Activated CD4-positive, alpha-beta T cell treated with anti-CD3 and anti-CD28 coated beads for 36 hours (primary cell): ENCODE results near the gene KCNAB1. TPM values are rescaled to one million over a fixed set of nuclear protein-coding genes. Genes with fewer than 3 reads are reported as not detected.

Experiments used
- ATAC-seq: fragments of 200-7000 bp; cut with Tn5 transposase; one replicate; pipeline ENCODE4 v1.10.0; 2021; ENCODE audit warnings: mild to moderate bottlenecking, moderate library complexity
- CTCF ChIA-PET: fragments of 350-600 bp; sonication (Branson Sonifier 250); formaldehyde crosslinking; loops from one replicate; lab custom pipeline; 2021; ENCODE audit warnings: antibody characterized with exemption; lab: Charles Lee
- POLR2A ChIA-PET: fragments of 350-600 bp; sonication (Branson Sonifier 250); formaldehyde crosslinking; loops from one replicate; lab custom pipeline; 2021; ENCODE audit warnings: antibody characterized with exemption, inconsistent platforms; lab: Charles Lee
- DNase-seq: peaks from one replicate; pipeline ENCODE4 v3.0.0-alpha.2; 2020
- H3K27ac Mint-ChIP-seq: one replicate; pipeline ENCODE4 v1.8.0; 2021; ENCODE audit warnings: mixed read lengths
- H3K27me3 Mint-ChIP-seq: one replicate; pipeline ENCODE4 v1.8.0; 2021; ENCODE audit warnings: mixed read lengths
- H3K36me3 Mint-ChIP-seq: one replicate; pipeline ENCODE4 v1.8.0; 2021; ENCODE audit warnings: low read depth, mixed read lengths
- H3K4me1 Mint-ChIP-seq: one replicate; pipeline ENCODE4 v1.8.0; 2021; ENCODE audit warnings: mixed read lengths
- H3K4me3 Mint-ChIP-seq: one replicate; pipeline ENCODE4 v1.8.0; 2021; ENCODE audit warnings: mild to moderate bottlenecking, moderate library complexity, mixed read lengths
- H3K9me3 Mint-ChIP-seq: one replicate; pipeline ENCODE4 v1.8.0; 2021; ENCODE audit warnings: low read depth, mixed read lengths
- intact Hi-C, 2 experiments: fragments of 100-400 bp; cut with DNase I in 1 of 2; cut with micrococcal nuclease in 1 of 2; formaldehyde crosslinking; loops; one replicate each; pipeline versions ENCODE4 v1.14.2 to v1.15.1; 2022 to 2024; cut with DNase I, micrococcal nuclease
- total RNA-seq, 2 experiments: library from RNA; stranded (reverse); gene quantifications; one replicate each; pipeline ENCODE4 v1.2.3, GENCODE V29; 2021

KCNAB1 gene
- total RNA-seq, 2 experiments from 2014 or later: not detected

DNA sequence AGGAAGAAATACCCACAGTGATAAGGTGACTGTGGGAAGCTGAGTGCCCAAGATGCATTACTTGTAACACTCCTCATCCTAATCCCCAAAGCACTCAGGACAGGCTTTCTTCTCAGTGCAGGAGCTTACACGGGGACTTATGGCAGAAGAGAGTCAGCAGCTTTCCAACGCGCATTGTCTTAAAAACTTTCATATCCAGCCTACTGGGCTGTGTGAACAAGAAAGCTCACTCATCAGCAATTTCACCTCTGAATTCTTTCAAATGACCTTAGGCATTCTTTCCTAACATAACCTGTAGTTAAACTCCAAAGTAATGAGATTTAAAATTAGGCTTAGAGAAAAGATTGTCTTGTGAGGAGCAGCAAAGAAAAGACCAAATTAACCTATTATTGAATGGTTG lies 132.3 kb downstream of the KCNAB1 start:
- DNase-seq (no peak), ATAC-seq (no peak)
- POLR2A ChIA-PET: no interaction called here
- peaks cover 7% of the 10 kb centered on the region for H3K27me3 Mint-ChIP-seq
- H3K4me3 Mint-ChIP-seq: no peak overlapping the region
- no peaks in the 10 kb centered on the region for H3K9me3 Mint-ChIP-seq
- intact Hi-C loops: no loop called here
- H3K36me3 Mint-ChIP-seq: no peaks in the 10 kb centered on the region
- CTCF ChIA-PET: no interaction called here
- H3K27ac Mint-ChIP-seq: no peak overlapping the region
- no peaks in the 10 kb centered on the region for H3K4me1 Mint-ChIP-seq

DNA sequence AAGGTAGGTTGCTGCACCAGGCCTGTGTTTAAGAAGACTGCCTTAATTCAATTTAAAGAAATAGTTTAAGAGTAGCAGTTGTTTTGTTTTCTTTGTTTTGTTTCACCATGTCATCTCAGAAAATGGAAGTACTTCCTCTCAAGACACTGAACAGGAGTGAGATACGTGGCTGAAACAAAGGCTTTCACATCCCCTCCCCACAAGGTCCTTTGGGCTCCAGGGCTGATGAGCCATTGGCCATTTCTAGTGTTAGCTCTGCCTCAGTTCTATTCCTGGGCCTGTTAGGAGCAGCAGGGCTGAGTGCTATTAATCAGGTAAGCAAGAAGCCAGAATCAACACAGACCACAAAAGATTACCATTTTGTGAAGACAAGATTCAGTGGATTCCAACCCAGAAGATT lies 132.8 kb downstream of the KCNAB1 start:
- Mint-ChIP-seq H3K27me3 (peaks cover 7% of the 10 kb centered on the region), H3K4me1 (no peaks in the 10 kb centered on the region), H3K9me3 (no peaks in the 10 kb centered on the region), H3K4me3 (no peak overlapping the region), H3K27ac (no peak overlapping the region), H3K36me3 (no peaks in the 10 kb centered on the region)
- DNase-seq: no peak
- POLR2A ChIA-PET: no interaction called here
- intact Hi-C loops: no loop called here
- CTCF ChIA-PET: no interaction called here
- ATAC-seq: no peak

DNA sequence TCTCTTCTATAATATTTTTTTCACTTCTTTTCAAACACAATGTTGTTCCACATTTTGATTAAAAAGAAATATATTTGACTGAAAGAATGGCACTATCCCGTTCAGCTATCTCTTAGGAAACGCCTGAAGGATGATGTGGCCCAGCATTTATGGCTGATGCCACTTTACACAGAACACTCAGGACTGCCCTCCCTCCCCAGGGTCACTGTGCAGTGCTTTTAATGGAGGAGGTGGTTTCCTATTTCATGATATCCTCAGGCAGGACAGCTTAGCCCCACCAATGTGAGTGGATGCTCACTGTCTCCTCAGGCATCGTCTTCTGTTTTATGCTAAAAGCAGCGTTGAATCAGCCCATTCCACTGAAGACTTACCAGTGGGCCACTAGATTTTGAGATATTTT lies 135.9 kb downstream of the KCNAB1 start:
- no peaks in the 10 kb centered on the region for H3K36me3 Mint-ChIP-seq
- intact Hi-C loops: no loop called here
- H3K4me1 Mint-ChIP-seq: no peaks in the 10 kb centered on the region
- peaks cover 4% of the 10 kb centered on the region for H3K27me3 Mint-ChIP-seq
- H3K9me3 Mint-ChIP-seq: no peaks in the 10 kb centered on the region
- POLR2A ChIA-PET: no interaction called here
- H3K27ac Mint-ChIP-seq: no peak overlapping the region
- CTCF ChIA-PET: interaction anchor here (1.0 kb wide), 1 partner anchor 107 kb away, joined by 3 read pairs; no protein-coding TSS in a partner anchor
- DNase-seq: no peak
- H3K4me3 Mint-ChIP-seq: no peak overlapping the region
- ATAC-seq: no peak

DNA sequence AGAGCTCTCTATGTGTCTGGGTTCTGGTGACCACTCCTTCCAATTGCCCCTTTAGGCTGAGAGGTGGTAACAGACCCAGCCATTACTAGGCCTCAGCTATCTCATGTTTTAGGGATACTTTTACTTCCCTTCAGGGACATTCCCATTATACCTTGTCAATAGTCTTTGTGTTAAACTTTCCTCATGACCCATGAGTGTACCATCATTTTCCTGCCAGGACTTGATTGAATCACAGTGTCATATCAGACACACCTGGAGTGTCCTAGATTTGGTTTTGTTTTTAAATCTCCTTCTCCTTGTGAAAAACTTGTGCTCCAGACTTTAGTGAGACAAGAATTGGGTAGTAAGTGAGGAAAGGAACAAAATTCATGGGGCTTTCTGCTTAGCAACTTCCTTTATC lies 136.6 kb downstream of the KCNAB1 start:
- intact Hi-C loops: no loop called here
- ATAC-seq: no peak
- H3K36me3 Mint-ChIP-seq: no peaks in the 10 kb centered on the region
- no peak overlapping the region for H3K4me3 Mint-ChIP-seq
- H3K27me3 Mint-ChIP-seq: peaks cover 2% of the 10 kb centered on the region
- H3K4me1 Mint-ChIP-seq: no peaks in the 10 kb centered on the region
- POLR2A ChIA-PET: no interaction called here
- CTCF ChIA-PET: no interaction called here
- no peak for DNase-seq
- no peak overlapping the region for H3K27ac Mint-ChIP-seq
- H3K9me3 Mint-ChIP-seq: no peaks in the 10 kb centered on the region

DNA sequence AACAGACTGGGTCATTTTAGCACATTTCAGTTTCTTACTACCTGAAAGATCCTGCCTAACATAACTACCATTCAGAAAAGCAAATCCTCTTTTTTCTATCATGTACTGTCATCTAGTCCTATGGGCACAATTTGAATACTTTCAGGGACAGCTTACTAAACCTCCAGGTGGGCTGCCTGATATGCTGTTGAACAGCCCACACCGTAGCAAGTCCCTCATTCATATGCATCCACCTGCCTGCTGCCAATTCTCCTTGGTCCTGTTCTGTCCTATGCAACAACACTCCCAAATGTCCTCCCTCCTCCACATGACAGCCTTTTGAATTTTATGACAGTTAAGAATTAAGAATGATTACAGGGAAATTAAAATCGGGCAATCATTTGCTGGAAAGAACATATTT lies 137.9 kb downstream of the KCNAB1 start:
- Mint-ChIP-seq H3K27ac (no peak overlapping the region), H3K27me3 (no peaks in the 10 kb centered on the region), H3K4me3 (no peak overlapping the region), H3K9me3 (no peaks in the 10 kb centered on the region), H3K36me3 (no peaks in the 10 kb centered on the region), H3K4me1 (no peaks in the 10 kb centered on the region)
- POLR2A ChIA-PET: no interaction called here
- ATAC-seq (no peak), DNase-seq (no peak)
- intact Hi-C loops: no loop called here
- CTCF ChIA-PET: no interaction called here

DNA sequence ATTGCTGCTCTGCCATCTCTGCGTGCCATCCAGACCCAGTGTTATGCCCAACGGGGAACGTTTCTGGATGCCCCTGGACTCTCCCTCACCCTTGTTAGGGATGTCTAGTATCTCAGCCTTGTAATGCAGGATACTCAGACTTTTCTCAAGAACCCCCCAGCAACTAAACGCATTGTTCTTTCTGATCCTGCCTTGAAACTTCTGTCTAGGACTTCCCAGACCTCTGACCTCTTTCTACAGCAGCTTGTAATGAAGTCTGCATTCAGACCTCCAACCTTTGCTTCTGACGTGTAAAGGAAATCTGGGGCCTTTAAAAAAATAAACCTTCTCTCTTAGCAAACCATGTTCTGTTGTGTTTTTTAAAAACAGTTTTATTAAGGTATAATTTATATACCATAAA lies 139.5 kb downstream of the KCNAB1 start:
- intact Hi-C loops: no loop called here
- POLR2A ChIA-PET: interaction anchor here (0.5 kb wide), 1 partner anchor 1250 kb away, joined by 3 read pairs; no protein-coding TSS in a partner anchor
- Mint-ChIP-seq H3K9me3 (no peaks in the 10 kb centered on the region), H3K36me3 (no peaks in the 10 kb centered on the region), H3K27ac (no peak overlapping the region), H3K4me1 (no peaks in the 10 kb centered on the region), H3K27me3 (no peaks in the 10 kb centered on the region), H3K4me3 (no peak overlapping the region)
- DNase-seq: no peak
- ATAC-seq: no peak
- CTCF ChIA-PET: interaction anchor here (1.3 kb wide), 1 partner anchor 109 kb away, joined by 3 read pairs; no protein-coding TSS in a partner anchor

DNA sequence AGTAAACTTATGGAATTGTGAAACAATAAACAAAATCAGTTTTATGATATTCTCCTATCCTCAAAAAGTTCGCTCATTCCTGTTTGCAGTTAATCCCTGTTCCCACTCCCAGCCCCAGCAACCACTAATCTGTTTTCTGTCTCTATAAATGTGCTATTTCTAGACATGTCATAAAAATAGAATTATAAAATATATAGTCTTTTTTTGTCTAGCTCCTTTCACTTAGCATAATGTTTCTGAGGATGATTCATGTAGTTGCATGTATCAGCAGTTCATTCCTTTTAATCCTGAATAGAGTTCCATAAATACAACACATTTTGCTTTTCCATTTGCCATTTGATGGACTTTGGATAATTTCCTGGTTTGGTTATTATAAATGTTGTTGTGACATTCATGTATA lies 140.0 kb downstream of the KCNAB1 start:
- H3K4me1 Mint-ChIP-seq: no peaks in the 10 kb centered on the region
- H3K9me3 Mint-ChIP-seq: no peaks in the 10 kb centered on the region
- ChIA-PET POLR2A (no interaction called here), CTCF (interaction anchor here (0.6 kb wide), 1 partner anchor 198 kb away, joined by 3 read pairs; no protein-coding TSS in a partner anchor)
- no peak overlapping the region for H3K27ac Mint-ChIP-seq
- ATAC-seq (no peak), DNase-seq (no peak)
- H3K36me3 Mint-ChIP-seq: no peaks in the 10 kb centered on the region
- H3K27me3 Mint-ChIP-seq: no peaks in the 10 kb centered on the region
- no peak overlapping the region for H3K4me3 Mint-ChIP-seq
- intact Hi-C loops: no loop called here

DNA sequence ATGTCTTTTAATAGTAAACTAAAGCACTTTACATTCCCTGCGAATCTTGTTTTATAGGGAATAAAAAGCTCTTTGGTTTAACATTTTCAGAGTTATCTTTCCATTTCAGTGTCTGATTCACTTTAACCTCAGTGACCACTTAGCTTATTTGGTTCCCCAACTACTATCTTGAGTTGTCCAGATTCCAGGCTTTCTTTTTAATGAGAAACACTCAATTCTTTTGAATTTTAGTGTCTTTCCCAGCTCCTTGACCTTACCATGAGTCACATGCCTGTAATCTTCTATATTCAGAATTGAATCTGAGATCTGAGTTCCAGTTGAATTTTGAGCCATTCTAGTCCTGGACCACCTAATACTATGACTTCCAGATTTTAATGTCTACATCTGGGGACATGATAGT lies 144.4 kb downstream of the KCNAB1 start:
- H3K36me3 Mint-ChIP-seq: no peaks in the 10 kb centered on the region
- no peak overlapping the region for H3K27ac Mint-ChIP-seq
- peaks cover 3% of the 10 kb centered on the region for H3K27me3 Mint-ChIP-seq
- DNase-seq (no peak), ATAC-seq (no peak)
- H3K4me1 Mint-ChIP-seq: no peaks in the 10 kb centered on the region
- ChIA-PET POLR2A (no interaction called here), CTCF (interaction anchor here (0.7 kb wide), 1 partner anchor 648 kb away, joined by 4 read pairs; no protein-coding TSS in a partner anchor)
- no peaks in the 10 kb centered on the region for H3K9me3 Mint-ChIP-seq
- intact Hi-C loops: no loop called here
- no peak overlapping the region for H3K4me3 Mint-ChIP-seq

DNA sequence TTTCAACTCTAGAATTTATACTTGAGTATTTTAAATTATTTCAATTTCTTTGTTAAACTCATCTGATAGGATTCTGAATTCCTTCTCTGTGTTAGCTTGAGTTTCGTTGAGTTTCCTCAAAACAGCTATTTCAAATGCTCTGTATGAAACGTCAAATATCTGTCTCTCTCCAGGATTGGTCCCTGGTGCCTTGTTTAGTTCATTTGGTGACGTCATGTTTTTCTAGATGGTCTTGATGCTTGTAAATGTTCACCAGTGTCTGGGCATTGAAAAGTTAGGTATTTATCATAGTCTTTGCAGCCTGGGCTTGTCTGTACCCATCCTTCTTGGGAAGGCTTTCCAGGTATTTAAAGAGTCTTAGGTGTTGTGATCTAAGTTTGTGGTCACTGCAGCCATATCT lies 151.1 kb downstream of the KCNAB1 start:
- Mint-ChIP-seq H3K9me3 (no peaks in the 10 kb centered on the region), H3K4me3 (no peak overlapping the region), H3K4me1 (no peaks in the 10 kb centered on the region), H3K36me3 (no peaks in the 10 kb centered on the region), H3K27me3 (peaks cover 4% of the 10 kb centered on the region), H3K27ac (no peak overlapping the region)
- DNase-seq (no peak), ATAC-seq (no peak)
- intact Hi-C loops: no loop called here
- POLR2A ChIA-PET: no interaction called here
- CTCF ChIA-PET: interaction anchor here (0.7 to 1.2 kb wide), 2 partner anchors 10 to 1938 kb away, joined by 3 read pairs; no protein-coding TSS in a partner anchor

DNA sequence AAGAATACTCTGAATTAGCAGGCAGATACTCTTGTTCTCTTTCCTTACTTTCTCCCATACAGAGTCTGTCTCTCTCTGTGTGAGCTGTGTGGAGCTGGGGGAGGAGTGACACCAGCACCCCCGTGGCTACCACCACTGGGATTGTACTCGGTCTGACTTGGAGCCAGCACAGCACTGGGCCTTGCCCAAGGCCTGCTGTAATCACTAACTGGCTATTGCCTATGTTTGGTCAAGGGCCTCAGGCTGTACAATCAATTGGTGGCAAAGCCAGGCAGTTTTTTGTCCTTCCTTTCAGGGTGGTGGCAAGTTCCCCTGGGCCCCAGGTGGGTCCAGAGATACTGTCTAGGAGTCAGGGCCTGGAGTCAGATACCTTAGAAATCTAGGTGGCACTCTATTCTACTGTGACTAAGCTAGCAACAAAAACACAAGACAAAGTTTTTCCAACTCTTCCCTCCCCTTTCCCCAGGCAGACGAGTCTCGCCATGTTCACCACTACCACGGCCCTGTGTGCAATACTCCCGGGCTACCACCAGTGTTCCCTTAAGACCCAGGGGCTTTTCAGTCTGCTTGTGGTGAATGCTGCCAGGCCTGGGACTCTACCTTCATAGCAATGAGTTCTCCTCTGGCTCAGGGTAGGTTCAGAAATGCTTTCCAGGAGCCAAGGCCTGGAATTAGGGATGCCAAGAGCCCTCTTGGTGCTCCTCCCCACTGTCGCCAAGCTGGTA lies 151.8 kb downstream of the KCNAB1 start:
- no peaks in the 10 kb centered on the region for H3K9me3 Mint-ChIP-seq
- POLR2A ChIA-PET: no interaction called here

DNA sequence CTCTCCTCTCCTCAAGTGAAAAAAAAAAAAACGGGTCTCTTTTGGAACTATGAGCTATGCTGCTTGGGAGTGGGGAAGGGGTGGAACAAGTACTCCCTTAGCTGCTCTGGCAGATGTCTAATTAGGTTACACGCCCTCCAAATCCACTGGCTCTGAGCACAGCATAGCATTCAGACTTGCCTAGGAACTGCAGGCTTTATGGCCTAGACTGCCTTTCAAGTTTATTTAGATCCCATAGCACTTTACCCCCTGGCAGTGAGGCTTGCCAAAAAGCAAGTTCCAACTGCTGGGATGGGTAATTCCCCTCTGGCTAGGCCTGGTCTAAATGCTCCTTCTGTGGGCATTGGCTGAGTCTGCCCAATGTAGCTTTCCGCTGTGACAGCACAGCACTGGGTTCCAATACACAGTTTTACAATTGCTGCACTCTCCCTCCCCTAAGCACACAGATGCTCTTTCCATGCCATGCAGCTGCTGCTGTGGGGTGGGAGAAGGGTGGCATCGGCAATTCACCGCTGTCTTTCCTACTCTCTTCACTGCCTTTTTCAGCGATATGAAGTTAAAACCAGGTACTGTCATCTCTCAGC lies 152.8 kb downstream of the KCNAB1 start:
- Mint-ChIP-seq H3K4me3 (no peak overlapping the region), H3K4me1 (no peaks in the 10 kb centered on the region), H3K36me3 (no peaks in the 10 kb centered on the region), H3K27me3 (peaks cover 6% of the 10 kb centered on the region), H3K9me3 (no peaks in the 10 kb centered on the region), H3K27ac (no peak overlapping the region)
- ATAC-seq: no peak
- DNase-seq: no peak
- ChIA-PET POLR2A (no interaction called here), CTCF (interaction anchor here (0.7 kb wide), 1 partner anchor 477 kb away, joined by 3 read pairs; no protein-coding TSS in a partner anchor)
- intact Hi-C loops: no loop called here

More for the DNA sequence above, 151.8 kb downstream of the KCNAB1 start:
- no peaks in the 10 kb centered on the region for H3K36me3 Mint-ChIP-seq
- no peak for DNase-seq
- no peaks in the 10 kb centered on the region for H3K4me1 Mint-ChIP-seq
- ATAC-seq: no peak
- CTCF ChIA-PET: interaction anchor here (1.2 kb wide), 1 partner anchor 11 kb away, joined by 3 read pairs; no protein-coding TSS in a partner anchor
- no peak overlapping the region for H3K27ac Mint-ChIP-seq
- no peak overlapping the region for H3K4me3 Mint-ChIP-seq
- peaks cover 6% of the 10 kb centered on the region for H3K27me3 Mint-ChIP-seq
- intact Hi-C loops: no loop called here

DNA sequence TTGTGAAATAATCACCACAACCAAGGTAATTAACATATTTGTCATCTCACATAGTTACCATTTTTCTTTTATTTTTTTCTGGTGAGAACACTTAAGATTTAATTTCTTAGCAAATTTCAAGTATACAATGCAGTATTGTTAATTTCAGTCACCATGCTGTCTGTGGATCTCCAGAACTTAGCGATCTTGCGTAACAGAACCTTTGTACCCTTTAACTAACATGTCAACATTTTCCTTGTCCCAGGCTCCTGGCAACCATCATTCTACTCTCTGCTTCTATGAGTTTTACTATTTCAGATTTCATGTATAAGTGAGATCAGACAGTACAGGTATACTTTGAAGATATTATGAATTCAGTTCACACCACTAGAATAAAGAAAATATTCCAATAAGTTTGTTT lies 154.4 kb downstream of the KCNAB1 start:
- POLR2A ChIA-PET: no interaction called here
- no peaks in the 10 kb centered on the region for H3K9me3 Mint-ChIP-seq

More for the DNA sequence above, 154.4 kb downstream of the KCNAB1 start:
- intact Hi-C loops: no loop called here
- Mint-ChIP-seq H3K4me1 (no peaks in the 10 kb centered on the region), H3K4me3 (no peak overlapping the region), H3K36me3 (no peaks in the 10 kb centered on the region), H3K27me3 (peaks cover 6% of the 10 kb centered on the region), H3K27ac (no peak overlapping the region)
- ATAC-seq (no peak), DNase-seq (no peak)
- CTCF ChIA-PET: no interaction called here
